T-helper 1 cell treated with Interleukin-12 subunit alpha and Interleukin-12 subunit beta and Interleukin-4 antibody, amounts not matched to agents 30 μg/mL and 1 μg/mL, for 36 hours (primary cell): ENCODE measurements around the gene NCKIPSD.

Experiments
- H3K27ac Mint-ChIP-seq: one replicate; pipeline ENCODE4 v1.8.0; 2021; ENCODE audit warnings: mild to moderate bottlenecking, mixed read lengths
- H3K27me3 Mint-ChIP-seq: one replicate; pipeline ENCODE4 v1.8.0; 2021; ENCODE audit warnings: low read depth, mixed read lengths
- H3K36me3 Mint-ChIP-seq: one replicate; pipeline ENCODE4 v1.8.0; 2021; ENCODE audit warnings: low read depth, mixed read lengths
- H3K4me1 Mint-ChIP-seq: one replicate; pipeline ENCODE4 v1.8.0; 2021; ENCODE audit warnings: low read depth, mixed read lengths
- H3K4me3 Mint-ChIP-seq: one replicate; pipeline ENCODE4 v1.8.0; 2021; ENCODE audit warnings: mild to moderate bottlenecking, moderate library complexity, mixed read lengths
- H3K9me3 Mint-ChIP-seq: one replicate; pipeline ENCODE4 v1.8.0; 2021; ENCODE audit warnings: mixed read lengths

NCKIPSD gene

GRCh38 chr3:48688032-48688736, 2.5 kb upstream of the NCKIPSD start:
- H3K4me1 Mint-ChIP-seq = peaks cover 22% of the 10 kb centered on the region
- H3K4me3 Mint-ChIP-seq = no peak overlapping the region
- H3K36me3 Mint-ChIP-seq = peaks cover 22% of the 10 kb centered on the region
- H3K27ac Mint-ChIP-seq = no peak overlapping the region
- no peaks in the 10 kb centered on the region for H3K9me3 Mint-ChIP-seq
- no peaks in the 10 kb centered on the region for H3K27me3 Mint-ChIP-seq

- Mint-ChIP-seq H3K4me3 (no peak overlapping the region), H3K4me1 (peaks cover 22% of the 10 kb centered on the region), H3K36me3 (peaks cover 23% of the 10 kb centered on the region), H3K27me3 (no peaks in the 10 kb centered on the region), H3K9me3 (no peaks in the 10 kb centered on the region), H3K27ac (no peak overlapping the region)
These were observed 1.5 kb upstream of the NCKIPSD start for GRCh38 chr3:48687220-48687678.

- Mint-ChIP-seq H3K36me3 (peaks cover 24% of the 10 kb centered on the region), H3K9me3 (no peaks in the 10 kb centered on the region), H3K27ac (peak overlapping the region; percentile 45), H3K4me1 (peaks cover 22% of the 10 kb centered on the region), H3K27me3 (no peaks in the 10 kb centered on the region), H3K4me3 (peak overlapping the region; percentile 96)
These were observed 964 bp upstream of the NCKIPSD start for GRCh38 chr3:48686538-48687219.

DNA sequence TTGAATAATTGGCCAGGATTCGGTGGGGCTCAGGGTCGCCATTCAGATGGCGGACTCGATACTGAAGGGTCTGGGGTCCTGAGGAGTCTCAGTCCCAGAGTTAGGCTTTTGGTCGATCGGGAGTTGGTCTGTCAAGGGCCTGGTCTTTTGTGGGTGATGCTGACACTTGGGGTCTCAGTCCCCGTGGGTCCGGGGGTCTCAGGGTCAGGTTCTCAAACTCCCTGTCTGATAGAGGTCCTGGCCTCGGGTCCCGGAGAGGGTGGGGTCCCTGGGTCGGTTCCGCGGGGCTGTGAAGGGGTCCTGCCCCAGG, 467 bp downstream of the NCKIPSD start:
- Mint-ChIP-seq H3K9me3 (no peaks in the 10 kb centered on the region), H3K4me3 (peak overlapping the region; percentile 96), H3K36me3 (peaks cover 26% of the 10 kb centered on the region), H3K27ac (peak overlapping the region; percentile 81), H3K27me3 (no peaks in the 10 kb centered on the region), H3K4me1 (peaks cover 25% of the 10 kb centered on the region)

DNA sequence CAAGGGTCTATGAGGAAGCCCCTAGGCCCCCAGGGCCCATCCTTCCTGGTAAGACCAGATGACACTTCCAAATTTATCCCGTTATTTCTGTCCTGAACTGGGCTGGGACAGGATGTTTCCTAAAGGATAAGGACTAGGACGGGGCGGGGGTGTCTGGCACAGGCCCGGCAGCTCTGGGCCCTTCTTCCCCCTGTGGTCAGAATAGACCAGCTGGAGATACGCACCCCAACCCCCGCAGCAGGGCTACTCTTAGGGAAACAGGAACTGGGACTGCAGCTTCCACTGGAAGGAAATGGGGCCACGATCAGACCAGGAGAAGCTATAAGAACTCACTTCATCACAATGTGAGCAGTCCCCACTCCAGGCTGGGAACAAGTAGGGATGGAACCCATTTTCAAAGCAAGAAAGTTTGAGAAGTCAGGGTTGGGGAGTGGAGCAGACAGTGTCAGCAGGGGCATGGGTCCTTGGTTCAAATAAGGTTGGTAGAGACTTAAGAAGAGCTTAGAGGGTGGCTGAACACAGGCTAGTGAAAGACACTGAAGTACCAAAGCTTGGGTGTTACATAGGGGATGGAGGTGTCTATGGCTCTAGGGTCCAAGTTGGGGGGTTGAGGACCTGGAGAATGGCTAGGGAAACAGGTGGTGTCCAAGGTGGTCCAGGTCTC, 1.1 kb downstream of the NCKIPSD start:
- H3K9me3 Mint-ChIP-seq = no peaks in the 10 kb centered on the region
- H3K27ac Mint-ChIP-seq = peak overlapping the region; percentile 93
- peaks cover 25% of the 10 kb centered on the region for H3K4me1 Mint-ChIP-seq
- H3K4me3 Mint-ChIP-seq = peak overlapping the region; percentile 96
- H3K36me3 Mint-ChIP-seq = peaks cover 26% of the 10 kb centered on the region
- H3K27me3 Mint-ChIP-seq = no peaks in the 10 kb centered on the region

DNA sequence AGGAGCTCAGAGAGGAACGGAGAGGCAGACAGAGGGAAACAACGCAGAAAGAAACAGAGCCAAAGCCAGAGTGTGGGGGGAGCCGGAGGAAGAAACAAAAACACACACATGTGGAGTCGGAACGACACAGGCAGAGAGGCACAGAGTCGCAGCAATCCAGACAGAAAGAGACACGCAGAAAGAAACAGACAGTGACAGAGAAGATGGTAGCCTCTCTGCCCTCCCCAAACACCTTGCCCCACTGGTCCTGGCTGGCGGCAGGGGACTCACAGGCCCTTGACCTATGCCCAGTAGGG, 1.7 kb downstream of the NCKIPSD start:
- peak overlapping the region; percentile 33 for H3K27ac Mint-ChIP-seq
- H3K4me3 Mint-ChIP-seq = peak overlapping the region; percentile 60
- H3K4me1 Mint-ChIP-seq = peaks cover 25% of the 10 kb centered on the region
- H3K27me3 Mint-ChIP-seq = no peaks in the 10 kb centered on the region
- no peaks in the 10 kb centered on the region for H3K9me3 Mint-ChIP-seq
- H3K36me3 Mint-ChIP-seq = peaks cover 26% of the 10 kb centered on the region

DNA sequence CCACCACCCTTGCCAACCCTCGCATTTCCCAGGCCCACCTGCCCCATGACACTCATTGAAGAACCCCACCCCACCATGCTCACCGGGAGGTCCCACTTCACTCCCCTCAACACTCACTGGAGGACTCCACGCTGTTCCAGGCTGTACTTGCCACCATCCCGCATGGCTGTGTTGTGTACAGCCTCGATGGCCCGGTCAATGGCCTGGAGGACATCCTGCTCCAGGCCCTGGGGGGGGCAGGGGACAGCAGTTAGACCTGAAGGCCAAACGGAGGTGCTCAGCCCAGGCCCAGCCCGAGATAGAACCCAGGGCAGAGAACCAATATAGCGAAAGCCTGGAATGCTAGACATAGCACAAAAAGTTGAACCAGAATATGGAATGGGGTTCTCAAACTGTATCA, 2.9 kb downstream of the NCKIPSD start:
- Mint-ChIP-seq H3K4me3 (no peak overlapping the region), H3K27ac (peak overlapping the region; percentile 13)

DNA sequence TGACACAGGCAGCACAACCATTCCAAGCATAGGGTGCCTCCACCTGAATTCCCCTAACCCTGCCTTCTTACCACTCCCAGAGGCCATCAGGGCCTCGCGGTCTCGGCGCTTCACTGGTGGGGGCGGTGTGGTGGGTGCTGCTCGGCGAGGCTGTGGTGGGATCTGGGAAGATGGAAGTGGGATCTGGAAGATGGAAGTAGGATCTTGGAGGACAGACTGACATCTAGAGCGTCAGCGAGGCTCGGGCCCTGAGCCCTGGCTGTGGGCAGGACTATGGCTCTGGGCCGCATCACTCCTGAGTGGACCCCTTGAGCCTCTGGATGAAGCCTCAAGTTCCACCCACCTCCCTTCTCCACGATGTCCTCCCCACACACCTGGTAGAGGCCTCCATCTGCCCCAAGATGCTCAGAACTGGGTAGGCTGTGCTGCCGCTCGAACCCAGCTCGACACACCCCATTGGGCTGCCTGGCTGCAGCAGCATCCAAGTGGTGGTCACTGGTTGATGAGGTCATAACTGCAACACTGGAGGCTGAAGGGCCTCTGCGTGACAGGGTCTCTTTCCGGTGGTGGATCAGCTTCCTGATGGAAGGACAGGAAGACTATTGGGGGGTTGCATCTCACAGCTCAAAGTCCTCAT, 3.6 kb downstream of the NCKIPSD start:
- no peak overlapping the region for H3K4me3 Mint-ChIP-seq
- H3K36me3 Mint-ChIP-seq = peaks cover 30% of the 10 kb centered on the region
- no peak overlapping the region for H3K27ac Mint-ChIP-seq
- H3K27me3 Mint-ChIP-seq = no peaks in the 10 kb centered on the region
- peaks cover 25% of the 10 kb centered on the region for H3K4me1 Mint-ChIP-seq
- H3K9me3 Mint-ChIP-seq = no peaks in the 10 kb centered on the region

More for the DNA sequence above, 2.9 kb downstream of the NCKIPSD start:
- H3K4me1 Mint-ChIP-seq = peaks cover 25% of the 10 kb centered on the region
- no peaks in the 10 kb centered on the region for H3K27me3 Mint-ChIP-seq
- no peaks in the 10 kb centered on the region for H3K9me3 Mint-ChIP-seq
- peaks cover 27% of the 10 kb centered on the region for H3K36me3 Mint-ChIP-seq

GRCh38 chr3:48681541-48681880, 4.2 kb downstream of the NCKIPSD start:
- H3K36me3 Mint-ChIP-seq = peaks cover 30% of the 10 kb centered on the region
- no peak overlapping the region for H3K4me3 Mint-ChIP-seq
- no peaks in the 10 kb centered on the region for H3K9me3 Mint-ChIP-seq
- no peaks in the 10 kb centered on the region for H3K27me3 Mint-ChIP-seq
- no peak overlapping the region for H3K27ac Mint-ChIP-seq
- H3K4me1 Mint-ChIP-seq = peaks cover 23% of the 10 kb centered on the region

DNA sequence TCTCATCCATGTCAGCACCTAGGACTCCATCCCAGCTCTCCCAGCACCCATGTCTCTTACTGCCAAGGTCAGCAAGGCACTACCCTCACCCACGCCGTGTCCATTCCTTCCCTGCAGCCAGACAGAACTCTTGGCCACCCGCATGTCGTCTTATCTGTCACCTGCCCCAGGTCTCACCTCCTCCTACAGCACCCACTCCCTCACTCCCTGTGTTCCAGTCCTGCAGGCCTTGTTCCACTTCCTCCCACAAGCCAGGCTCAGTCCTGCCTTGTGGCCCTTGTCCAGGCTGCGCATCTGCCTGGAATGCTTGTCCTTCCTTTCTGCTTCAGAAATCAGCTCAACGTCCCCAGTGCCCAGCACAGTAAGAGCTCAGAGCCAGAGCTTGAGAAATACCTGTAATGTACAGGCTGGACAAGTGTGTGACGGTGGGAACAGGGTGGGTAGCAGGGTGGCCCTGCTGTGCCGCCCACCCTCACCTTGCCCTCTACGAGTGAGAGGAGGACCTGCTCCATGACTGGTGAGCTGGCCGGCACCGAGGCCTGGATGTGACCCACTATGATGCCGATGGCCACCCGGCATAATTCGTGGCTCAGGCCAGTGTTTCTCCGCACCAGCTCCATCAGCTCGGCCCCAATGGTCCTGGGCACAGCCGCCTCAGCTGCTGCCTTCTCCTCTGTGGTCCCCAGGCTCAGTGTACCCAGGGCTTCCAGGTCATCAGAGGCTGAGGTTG, 4.7 kb downstream of the NCKIPSD start:
- Mint-ChIP-seq H3K4me3 (no peak overlapping the region), H3K27ac (no peak overlapping the region), H3K36me3 (peaks cover 35% of the 10 kb centered on the region), H3K4me1 (peaks cover 19% of the 10 kb centered on the region), H3K27me3 (no peaks in the 10 kb centered on the region), H3K9me3 (no peaks in the 10 kb centered on the region)

GRCh38 chr3:48679411-48680391, 6.0 kb downstream of the NCKIPSD start:
- Mint-ChIP-seq H3K4me3 (no peak overlapping the region), H3K27me3 (no peaks in the 10 kb centered on the region), H3K36me3 (peaks cover 41% of the 10 kb centered on the region), H3K9me3 (no peaks in the 10 kb centered on the region), H3K27ac (no peak overlapping the region), H3K4me1 (peaks cover 13% of the 10 kb centered on the region)

GRCh38 chr3:48678566-48679380, 6.9 kb downstream of the NCKIPSD start:
- peaks cover 41% of the 10 kb centered on the region for H3K36me3 Mint-ChIP-seq
- no peaks in the 10 kb centered on the region for H3K27me3 Mint-ChIP-seq
- H3K9me3 Mint-ChIP-seq = no peaks in the 10 kb centered on the region
- no peak overlapping the region for H3K4me3 Mint-ChIP-seq
- peaks cover 7% of the 10 kb centered on the region for H3K4me1 Mint-ChIP-seq
- no peak overlapping the region for H3K27ac Mint-ChIP-seq

GRCh38 chr3:48678056-48678455, 7.7 kb downstream of the NCKIPSD start:
- Mint-ChIP-seq H3K4me1 (peaks cover 3% of the 10 kb centered on the region), H3K36me3 (peaks cover 41% of the 10 kb centered on the region), H3K4me3 (no peak overlapping the region), H3K27ac (no peak overlapping the region), H3K9me3 (no peaks in the 10 kb centered on the region), H3K27me3 (no peaks in the 10 kb centered on the region)
